Measurements from ENCODE around the gene CNTN5.

- TF ChIP-seq, protein P1, sequence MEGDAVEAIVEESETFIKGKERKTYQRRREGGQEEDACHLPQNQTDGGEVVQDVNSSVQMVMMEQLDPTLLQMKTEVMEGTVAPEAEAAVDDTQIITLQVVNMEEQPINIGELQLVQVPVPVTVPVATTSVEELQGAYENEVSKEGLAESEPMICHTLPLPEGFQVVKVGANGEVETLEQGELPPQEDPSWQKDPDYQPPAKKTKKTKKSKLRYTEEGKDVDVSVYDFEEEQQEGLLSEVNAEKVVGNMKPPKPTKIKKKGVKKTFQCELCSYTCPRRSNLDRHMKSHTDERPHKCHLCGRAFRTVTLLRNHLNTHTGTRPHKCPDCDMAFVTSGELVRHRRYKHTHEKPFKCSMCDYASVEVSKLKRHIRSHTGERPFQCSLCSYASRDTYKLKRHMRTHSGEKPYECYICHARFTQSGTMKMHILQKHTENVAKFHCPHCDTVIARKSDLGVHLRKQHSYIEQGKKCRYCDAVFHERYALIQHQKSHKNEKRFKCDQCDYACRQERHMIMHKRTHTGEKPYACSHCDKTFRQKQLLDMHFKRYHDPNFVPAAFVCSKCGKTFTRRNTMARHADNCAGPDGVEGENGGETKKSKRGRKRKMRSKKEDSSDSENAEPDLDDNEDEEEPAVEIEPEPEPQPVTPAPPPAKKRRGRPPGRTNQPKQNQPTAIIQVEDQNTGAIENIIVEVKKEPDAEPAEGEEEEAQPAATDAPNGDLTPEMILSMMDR (IDR thresholded peaks at IDR 0.05): no peak
- no peak for TF ChIP-seq EZH2 (IDR thresholded peaks at IDR 0.05; ENCODE audit: borderline replicate concordance, insufficient read depth, low read depth, low read length, poor library complexity, severe bottlenecking)
These were observed 345.8 kb downstream of the CNTN5 start for GRCh38 chr11:99366546-99366945.

Measured in B cell (primary cell).